OCI-LY7 (cell line): Measurements from ENCODE around the gene PTPRE.

Experiments used
- EZH2phosphoT487 ChIP-seq: fragments of 200-600 bp; sonication (generic); IDR thresholded peaks from 2 replicates; pipeline ENCODE4 v1.6.1; 2018; ENCODE audit warnings: low read depth, borderline replicate concordance, mild to moderate bottlenecking, mixed run types, antibody characterized with exemption, low read length, moderate library complexity, mixed read lengths
- TF ChIP-seq, protein P1 (sequence below): fragments of 200-600 bp; sonication (generic); conservative IDR thresholded peaks from 2 replicates; pipeline ENCODE4 v1.5.1; 2014; ENCODE audit warnings: mild to moderate bottlenecking, antibody characterized with exemption, low read length, moderate library complexity, mixed read lengths

DNA sequence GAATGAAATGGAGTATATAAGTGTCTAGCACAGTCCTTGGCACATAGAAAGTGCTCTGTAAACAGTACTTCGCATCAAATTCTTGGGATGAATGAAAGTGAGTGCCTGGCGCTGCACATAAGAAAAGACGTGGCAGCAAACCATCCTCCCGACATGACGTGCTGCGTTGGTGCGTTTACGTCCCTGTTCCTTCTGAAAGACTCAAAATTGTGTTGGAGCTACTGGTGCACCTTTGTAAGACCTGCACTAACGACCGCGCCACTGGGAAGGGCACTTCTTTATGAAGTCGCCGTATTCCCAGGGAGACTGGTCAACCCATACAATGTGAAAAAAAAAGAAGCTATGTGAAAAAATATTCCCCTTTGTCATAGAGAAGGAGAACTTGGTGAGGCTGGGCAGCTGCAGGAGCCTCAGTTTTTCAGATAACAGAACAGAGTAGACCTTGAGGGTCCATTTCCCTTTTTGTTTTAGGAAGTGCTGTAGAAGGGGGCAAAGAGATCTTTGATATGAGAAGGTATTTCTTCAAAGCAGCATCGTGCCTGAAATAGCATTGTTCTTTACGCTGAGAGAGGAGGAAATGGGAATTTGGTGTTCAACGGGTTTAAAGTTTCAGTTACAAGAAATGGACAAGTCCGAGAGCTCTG lies 91.7 kb downstream of the PTPRE start:
- TF ChIP-seq, protein P1, sequence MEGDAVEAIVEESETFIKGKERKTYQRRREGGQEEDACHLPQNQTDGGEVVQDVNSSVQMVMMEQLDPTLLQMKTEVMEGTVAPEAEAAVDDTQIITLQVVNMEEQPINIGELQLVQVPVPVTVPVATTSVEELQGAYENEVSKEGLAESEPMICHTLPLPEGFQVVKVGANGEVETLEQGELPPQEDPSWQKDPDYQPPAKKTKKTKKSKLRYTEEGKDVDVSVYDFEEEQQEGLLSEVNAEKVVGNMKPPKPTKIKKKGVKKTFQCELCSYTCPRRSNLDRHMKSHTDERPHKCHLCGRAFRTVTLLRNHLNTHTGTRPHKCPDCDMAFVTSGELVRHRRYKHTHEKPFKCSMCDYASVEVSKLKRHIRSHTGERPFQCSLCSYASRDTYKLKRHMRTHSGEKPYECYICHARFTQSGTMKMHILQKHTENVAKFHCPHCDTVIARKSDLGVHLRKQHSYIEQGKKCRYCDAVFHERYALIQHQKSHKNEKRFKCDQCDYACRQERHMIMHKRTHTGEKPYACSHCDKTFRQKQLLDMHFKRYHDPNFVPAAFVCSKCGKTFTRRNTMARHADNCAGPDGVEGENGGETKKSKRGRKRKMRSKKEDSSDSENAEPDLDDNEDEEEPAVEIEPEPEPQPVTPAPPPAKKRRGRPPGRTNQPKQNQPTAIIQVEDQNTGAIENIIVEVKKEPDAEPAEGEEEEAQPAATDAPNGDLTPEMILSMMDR, result no peak
- no peak for TF ChIP-seq EZH2phosphoT487
